C4-2B (cell line): ENCODE measurements around the gene ST8SIA1.

ENCODE experiments used
- H3K27ac ChIP-seq: fragments of 450-650 bp; 2 replicates; pipeline ENCODE4 v1.5.1; 2017
- ZFX ChIP-seq: fragments of 450-650 bp; IDR thresholded peaks from 2 replicates; pipeline ENCODE4 v1.6.1; 2017
- TF ChIP-seq, protein P1 (sequence below): fragments of 450-650 bp; conservative IDR thresholded peaks from 2 replicates; pipeline ENCODE4 v1.5.1; 2017; ENCODE audit warnings: mild to moderate bottlenecking

Gene ST8SIA1

DNA sequence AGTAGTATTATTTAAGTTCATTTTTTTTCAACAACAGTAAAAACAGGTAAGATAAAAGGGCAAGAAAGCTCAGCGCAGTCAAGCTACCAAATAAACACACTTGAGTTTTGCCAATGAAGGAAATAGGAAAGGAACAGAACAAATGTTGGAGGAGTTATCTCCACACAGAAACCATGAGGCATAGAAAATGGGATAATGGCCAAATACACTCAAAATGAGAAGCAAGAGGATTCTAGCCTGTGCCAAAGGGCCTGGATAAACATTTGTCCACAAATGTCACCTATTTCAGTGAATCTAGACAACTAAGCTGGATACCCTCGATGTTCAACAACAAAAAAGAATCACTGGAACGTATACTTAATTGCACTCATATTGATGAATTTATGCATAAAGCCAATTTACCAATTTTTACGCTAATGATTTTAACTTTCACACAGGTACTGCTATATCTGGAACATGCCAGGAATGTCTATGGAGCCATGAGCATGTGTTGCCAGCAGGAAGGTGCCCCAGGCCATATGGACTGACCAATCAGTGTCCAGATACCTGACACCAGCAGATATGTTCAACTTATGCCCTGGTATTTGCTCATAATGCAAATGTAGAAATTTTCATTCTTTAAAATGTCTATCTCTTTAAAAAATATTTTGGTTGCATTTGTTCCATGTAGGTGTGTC lies 21.1 kb downstream of the ST8SIA1 start:
- H3K27ac ChIP-seq, result no peak overlapping the region
- no peak for TF ChIP-seq ZFX
- TF ChIP-seq, protein P1, sequence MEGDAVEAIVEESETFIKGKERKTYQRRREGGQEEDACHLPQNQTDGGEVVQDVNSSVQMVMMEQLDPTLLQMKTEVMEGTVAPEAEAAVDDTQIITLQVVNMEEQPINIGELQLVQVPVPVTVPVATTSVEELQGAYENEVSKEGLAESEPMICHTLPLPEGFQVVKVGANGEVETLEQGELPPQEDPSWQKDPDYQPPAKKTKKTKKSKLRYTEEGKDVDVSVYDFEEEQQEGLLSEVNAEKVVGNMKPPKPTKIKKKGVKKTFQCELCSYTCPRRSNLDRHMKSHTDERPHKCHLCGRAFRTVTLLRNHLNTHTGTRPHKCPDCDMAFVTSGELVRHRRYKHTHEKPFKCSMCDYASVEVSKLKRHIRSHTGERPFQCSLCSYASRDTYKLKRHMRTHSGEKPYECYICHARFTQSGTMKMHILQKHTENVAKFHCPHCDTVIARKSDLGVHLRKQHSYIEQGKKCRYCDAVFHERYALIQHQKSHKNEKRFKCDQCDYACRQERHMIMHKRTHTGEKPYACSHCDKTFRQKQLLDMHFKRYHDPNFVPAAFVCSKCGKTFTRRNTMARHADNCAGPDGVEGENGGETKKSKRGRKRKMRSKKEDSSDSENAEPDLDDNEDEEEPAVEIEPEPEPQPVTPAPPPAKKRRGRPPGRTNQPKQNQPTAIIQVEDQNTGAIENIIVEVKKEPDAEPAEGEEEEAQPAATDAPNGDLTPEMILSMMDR, result no peak

GRCh38 chr12:22312336-22312735 lies 22.2 kb downstream of the ST8SIA1 start:
- no peak overlapping the region for H3K27ac ChIP-seq
- TF ChIP-seq, protein P1, result no peak
- TF ChIP-seq ZFX, result no peak

DNA sequence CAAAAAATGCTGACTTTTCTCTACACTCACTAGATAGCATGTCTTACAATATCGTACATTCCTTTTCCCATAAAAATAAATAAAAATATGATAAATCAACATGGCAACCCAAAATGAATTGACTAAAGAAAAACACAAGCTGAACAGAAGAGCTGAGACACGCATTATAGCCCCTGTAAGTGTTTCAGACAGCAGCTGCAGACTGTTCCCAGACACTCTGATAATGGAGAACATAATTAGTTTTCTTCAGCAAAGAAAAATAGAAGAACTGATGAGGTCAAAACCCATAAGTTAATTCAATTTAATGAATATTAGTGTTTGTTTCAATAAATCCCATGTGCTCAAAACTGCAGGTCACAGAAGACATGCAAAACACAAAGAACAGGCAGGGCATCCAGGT lies 23.8 kb downstream of the ST8SIA1 start:
- no peak for TF ChIP-seq ZFX
- TF ChIP-seq, protein P1, result no peak
- no peak overlapping the region for H3K27ac ChIP-seq

- no peak overlapping the region for H3K27ac ChIP-seq
- TF ChIP-seq ZFX, result no peak
- TF ChIP-seq, protein P1, result no peak
These were observed 24.2 kb downstream of the ST8SIA1 start for GRCh38 chr12:22310275-22310674.

DNA sequence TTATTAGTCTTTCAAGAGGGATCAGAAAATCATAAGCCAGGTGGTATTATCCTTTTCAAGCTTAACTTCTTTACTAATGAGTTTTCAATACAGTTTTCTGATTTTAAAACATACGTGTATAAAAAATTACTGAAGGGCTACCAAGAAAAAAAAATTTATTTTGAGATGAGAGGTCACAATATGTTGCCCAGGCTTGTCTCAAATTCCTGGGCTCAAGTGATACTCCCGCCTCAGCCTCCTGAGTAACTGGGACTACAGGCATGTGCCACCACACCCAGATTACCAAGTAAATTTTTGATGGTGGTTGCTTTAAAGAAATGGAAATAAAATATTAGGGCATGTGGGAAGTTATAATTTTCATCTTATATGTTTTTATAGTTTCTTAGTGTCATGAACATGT lies 26.7 kb downstream of the ST8SIA1 start:
- no peak overlapping the region for H3K27ac ChIP-seq
- TF ChIP-seq, protein P1, result no peak

GRCh38 chr12:22306311-22306710 lies 28.2 kb downstream of the ST8SIA1 start:
- H3K27ac ChIP-seq, result no peak overlapping the region
- TF ChIP-seq, protein P1, result no peak
- no peak for TF ChIP-seq ZFX

DNA sequence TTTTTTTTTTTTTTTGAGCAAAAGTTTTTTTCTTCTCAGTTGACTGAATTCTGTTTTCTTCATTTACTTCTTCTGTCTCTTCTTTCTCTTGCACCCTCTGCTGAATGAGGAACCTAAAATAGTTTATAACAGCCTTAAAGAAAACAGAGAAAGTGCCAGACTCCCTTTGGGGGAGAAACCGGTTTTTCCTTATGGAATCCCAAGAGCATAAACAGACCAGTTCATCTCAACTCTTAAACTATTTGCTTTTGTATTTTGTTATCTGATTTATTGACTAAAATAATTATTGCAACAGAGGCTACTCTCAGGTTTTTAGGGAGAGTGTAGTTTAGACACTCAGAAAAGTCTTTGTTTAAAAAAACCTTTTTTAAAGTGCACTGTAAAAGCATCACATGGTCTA lies 30.2 kb downstream of the ST8SIA1 start:
- TF ChIP-seq, protein P1, result no peak
- TF ChIP-seq ZFX, result no peak

More for the DNA sequence above, 30.2 kb downstream of the ST8SIA1 start:
- H3K27ac ChIP-seq, result no peak overlapping the region
